ENCODE measurements around the gene AR. TPM values are rescaled to one million over a fixed set of nuclear protein-coding genes. Genes with fewer than 3 reads are reported as not detected.
"Not testable (repeated sequence)": the region's sequence is repeated elsewhere in the genome, so short reads cannot be mapped to it uniquely, and the experiment has no call there.

AR gene
- total RNA-seq, 1 donor from 2014 or later, result 6.3 TPM

- H3K4me3 Mint-ChIP-seq, result no peak overlapping the region
- DNase-seq (ENCODE audit: low read depth, low spot score), result no peak
- no peak for TF ChIP-seq CTCF (conservative IDR thresholded peaks at IDR 0.05)
- no peaks in the 10 kb centered on the region for H3K4me1 Mint-ChIP-seq
- H3K27me3 Mint-ChIP-seq (ENCODE audit: low read depth), result no peaks in the 10 kb centered on the region
- H3K9me3 Mint-ChIP-seq, result peaks cover 4% of the 10 kb centered on the region
- H3K36me3 Mint-ChIP-seq (ENCODE audit: low read depth), result peaks cover 10% of the 10 kb centered on the region
- no peak overlapping the region for H3K27ac Mint-ChIP-seq (ENCODE audit: unreplicated experiment)
These were observed 75.4 kb downstream of the AR start for GRCh38 chrX:67619253-67619652.

DNA sequence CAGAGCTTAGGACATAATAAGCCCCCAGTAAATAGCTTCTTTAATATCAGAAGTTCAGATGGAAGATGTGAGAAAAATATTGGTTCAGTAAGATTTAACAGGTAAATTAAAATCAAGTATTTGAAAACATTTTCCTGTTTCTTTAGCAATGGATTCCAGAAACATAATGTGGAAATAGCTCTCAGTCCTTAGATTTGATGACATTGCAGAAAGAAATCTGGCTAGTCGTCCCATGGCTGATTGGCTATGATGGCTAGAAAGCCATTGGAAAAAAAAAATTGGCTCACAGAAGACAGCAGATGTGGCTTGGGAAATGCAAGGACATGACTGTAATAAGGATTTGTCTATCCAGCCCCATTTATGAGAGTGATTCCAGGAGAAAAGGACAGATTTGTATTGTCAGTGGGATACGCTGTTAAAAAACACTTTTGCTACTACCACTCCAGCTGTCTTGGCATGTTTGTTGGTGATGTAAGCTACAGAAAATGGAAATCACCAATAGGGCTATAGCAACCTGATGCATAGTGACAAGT lies 78.3 kb downstream of the AR start:
- no peak for DNase-seq (ENCODE audit: low read depth, low spot score)
- Mint-ChIP-seq H3K36me3 (ENCODE audit: low read depth) (peaks cover 6% of the 10 kb centered on the region), H3K4me1 (no peaks in the 10 kb centered on the region), H3K27ac (ENCODE audit: unreplicated experiment) (no peak overlapping the region), H3K9me3 (peaks cover 4% of the 10 kb centered on the region), H3K4me3 (no peak overlapping the region), H3K27me3 (ENCODE audit: low read depth) (no peaks in the 10 kb centered on the region)
- no peak for TF ChIP-seq CTCF (conservative IDR thresholded peaks at IDR 0.05)

DNA sequence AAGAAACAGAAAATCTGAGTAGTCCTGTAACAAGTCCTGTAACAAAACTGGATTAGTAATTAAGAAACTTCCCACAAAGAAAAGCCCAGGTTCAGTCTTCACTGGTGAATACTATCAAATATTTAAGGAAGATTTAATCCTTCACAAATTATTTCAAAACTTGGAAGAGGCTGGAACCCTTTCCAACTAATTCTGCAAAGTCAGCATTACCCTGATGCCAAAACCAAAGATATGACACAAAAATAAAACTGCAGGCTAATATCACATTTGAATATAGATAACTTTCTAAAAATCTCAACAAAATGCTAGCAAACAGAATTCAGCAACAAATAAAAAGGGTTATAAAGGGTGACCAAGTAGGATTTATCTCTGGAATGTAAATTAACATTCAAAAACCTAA lies 80.5 kb downstream of the AR start:
- H3K36me3 Mint-ChIP-seq (ENCODE audit: low read depth), result peaks cover 4% of the 10 kb centered on the region
- no peak overlapping the region for H3K4me3 Mint-ChIP-seq
- H3K27ac Mint-ChIP-seq (ENCODE audit: unreplicated experiment), result no peak overlapping the region
- no peak for TF ChIP-seq CTCF (conservative IDR thresholded peaks at IDR 0.05)
- H3K27me3 Mint-ChIP-seq (ENCODE audit: low read depth), result no peaks in the 10 kb centered on the region
- no peaks in the 10 kb centered on the region for H3K4me1 Mint-ChIP-seq
- no peak for DNase-seq (ENCODE audit: low read depth, low spot score)
- H3K9me3 Mint-ChIP-seq, result peaks cover 4% of the 10 kb centered on the region

DNA sequence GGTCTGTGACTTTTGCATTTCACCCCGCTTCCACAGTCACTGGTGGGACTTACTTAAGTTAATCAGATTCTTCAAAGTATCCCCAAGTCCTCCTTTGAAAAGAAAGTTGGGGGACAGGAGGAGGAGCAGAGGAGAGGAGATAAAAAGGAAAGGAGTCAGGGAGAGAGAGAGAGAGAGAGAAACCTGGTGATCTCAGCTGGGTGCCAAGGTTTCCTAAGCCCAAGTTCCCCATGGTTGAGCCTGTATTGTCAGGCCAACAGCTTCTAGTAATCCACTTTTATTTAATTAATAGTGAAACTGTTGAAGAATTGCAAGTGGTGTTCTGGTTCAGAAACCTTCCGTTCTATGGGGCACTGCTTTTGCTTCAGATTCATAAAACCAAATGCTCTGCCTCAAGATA lies 91.6 kb downstream of the AR start:
- H3K4me3 Mint-ChIP-seq, result no peak overlapping the region
- peaks cover 7% of the 10 kb centered on the region for H3K9me3 Mint-ChIP-seq
- H3K36me3 Mint-ChIP-seq (ENCODE audit: low read depth), result peaks cover 12% of the 10 kb centered on the region
- H3K27me3 Mint-ChIP-seq (ENCODE audit: low read depth), result no peaks in the 10 kb centered on the region
- no peak overlapping the region for H3K27ac Mint-ChIP-seq (ENCODE audit: unreplicated experiment)
- no peaks in the 10 kb centered on the region for H3K4me1 Mint-ChIP-seq
- no peak for DNase-seq (ENCODE audit: low read depth, low spot score)
- no peak for TF ChIP-seq CTCF (conservative IDR thresholded peaks at IDR 0.05)

DNA sequence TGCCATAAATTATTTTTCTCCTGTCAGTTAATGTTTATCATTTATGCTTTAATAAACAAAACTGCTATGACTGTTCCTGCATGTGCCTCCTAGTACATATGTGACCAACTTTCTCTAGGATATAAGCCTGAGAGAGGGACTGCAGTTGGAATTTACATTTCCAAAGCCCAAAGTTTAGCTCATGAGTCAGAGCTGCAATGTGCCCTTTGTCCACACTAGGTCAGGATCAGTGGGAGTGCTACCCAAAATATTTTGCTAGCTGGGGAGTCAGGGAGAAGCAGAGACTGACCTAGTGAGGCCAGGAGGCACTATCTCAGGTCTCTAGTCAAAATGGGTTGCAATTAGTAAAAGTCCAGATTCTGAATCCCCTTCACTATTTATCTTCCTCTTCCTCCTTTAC lies 92.7 kb downstream of the AR start:
- Mint-ChIP-seq H3K9me3 (peaks cover 7% of the 10 kb centered on the region), H3K27me3 (ENCODE audit: low read depth) (no peaks in the 10 kb centered on the region), H3K27ac (ENCODE audit: unreplicated experiment) (no peak overlapping the region), H3K36me3 (ENCODE audit: low read depth) (peaks cover 15% of the 10 kb centered on the region), H3K4me1 (no peaks in the 10 kb centered on the region), H3K4me3 (no peak overlapping the region)
- DNase-seq (ENCODE audit: low read depth, low spot score), result no peak
- no peak for TF ChIP-seq CTCF (conservative IDR thresholded peaks at IDR 0.05)

DNA sequence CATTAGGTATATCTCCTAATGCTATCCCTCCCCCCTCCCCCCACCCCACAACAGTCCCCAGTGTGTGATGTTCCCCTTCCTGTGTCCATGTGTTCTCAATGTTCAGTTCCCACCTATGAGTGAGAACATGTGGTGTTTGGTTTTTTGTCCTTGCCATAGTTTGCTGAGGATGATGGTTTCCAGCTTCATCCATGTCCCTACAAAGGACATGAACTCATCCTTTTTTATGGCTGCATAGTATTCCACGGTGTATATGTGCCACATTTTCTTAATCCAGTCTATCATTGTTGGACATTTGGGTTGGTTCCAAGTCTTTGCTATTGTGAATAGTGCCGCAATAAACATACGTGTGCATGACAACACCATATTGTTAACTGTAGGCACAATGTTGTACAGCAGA lies 93.5 kb downstream of the AR start:
- H3K4me1 Mint-ChIP-seq; H3K4me3 Mint-ChIP-seq; DNase-seq (ENCODE audit: low read depth, low spot score); H3K27ac Mint-ChIP-seq (ENCODE audit: unreplicated experiment); H3K9me3 Mint-ChIP-seq; H3K27me3 Mint-ChIP-seq (ENCODE audit: low read depth): not testable (repeated sequence)
- H3K36me3 Mint-ChIP-seq (ENCODE audit: low read depth), result peaks cover 15% of the 10 kb centered on the region

All from neural crest cell (in vitro differentiated cells).